SK-N-SH treated with all-trans-retinoic acid at 6 μM for 48 hours (cell line): Measurements from ENCODE around the gene TJP3.

Experiments
- ATAC-seq: fragments of 200-7000 bp; cut with Tn5 transposase; 3 replicates; pipeline ENCODE4 v1.9.1; 2020; ENCODE audit warnings: mild to moderate bottlenecking, moderate library complexity
- ARNTL ChIP-seq: fragments of 450-650 bp; formaldehyde crosslinking; IDR thresholded peaks from 2 replicates; pipeline ENCODE4 v1.5.0; 2020; ENCODE audit warnings: low read depth, mild to moderate bottlenecking, moderate library complexity, borderline replicate concordance
- BACH2 ChIP-seq: fragments of 250-450 bp; sonication (Bioruptor Pico); IDR thresholded peaks from 2 replicates; pipeline ENCODE4 v1.9.0; 2021; ENCODE audit warnings: mild to moderate bottlenecking, borderline replicate concordance
- CSRNP3 ChIP-seq: fragments of 250-450 bp; sonication (Bioruptor Pico); IDR thresholded peaks from 2 replicates; pipeline ENCODE4 v1.5.1; 2021; ENCODE audit warnings: mild to moderate bottlenecking, moderate library complexity
- ESRRG ChIP-seq: fragments of 250-450 bp; sonication (Bioruptor Pico); IDR thresholded peaks from 2 replicates; pipeline ENCODE4 v1.6.1; 2021; ENCODE audit warnings: mild to moderate bottlenecking
- GLIS3 ChIP-seq: fragments of 250-450 bp; sonication (Bioruptor Pico); IDR thresholded peaks from 2 replicates; pipeline ENCODE4 v1.5.0; 2020; ENCODE audit warnings: mild to moderate bottlenecking, moderate library complexity
- ISL1 ChIP-seq: fragments of 250-450 bp; sonication (Bioruptor Pico); IDR thresholded peaks from 2 replicates; pipeline ENCODE4 v2.1.2; 2022; ENCODE audit warnings: mild to moderate bottlenecking, moderate library complexity
- OSR1 ChIP-seq: fragments of 250-450 bp; sonication (Bioruptor Pico); IDR thresholded peaks from 2 replicates; pipeline ENCODE4 v1.8.0; 2022; ENCODE audit warnings: moderate library complexity, mild to moderate bottlenecking, inconsistent platforms
- PATZ1 ChIP-seq: fragments of 250-450 bp; sonication (Bioruptor Pico); IDR thresholded peaks from 2 replicates; pipeline ENCODE4 v1.8.0; 2020; ENCODE audit warnings: mild to moderate bottlenecking, moderate library complexity, borderline replicate concordance
- PPARA ChIP-seq: fragments of 250-450 bp; sonication (Bioruptor Pico); IDR thresholded peaks from 2 replicates; pipeline ENCODE4 v1.5.0; 2020; ENCODE audit warnings: mild to moderate bottlenecking, borderline replicate concordance
- TCF4 ChIP-seq: fragments of 250-450 bp; sonication (Bioruptor Pico); IDR thresholded peaks from 2 replicates; pipeline ENCODE4 v1.8.0; 2021; ENCODE audit warnings: mild to moderate bottlenecking, moderate library complexity, borderline replicate concordance
- TOX ChIP-seq: fragments of 250-450 bp; sonication (Bioruptor Pico); IDR thresholded peaks from 2 replicates; pipeline ENCODE4 v1.8.0; 2021; ENCODE audit warnings: mild to moderate bottlenecking, moderate library complexity, borderline replicate concordance
- ZC3H10 ChIP-seq: fragments of 250-450 bp; sonication (Bioruptor Pico); IDR thresholded peaks from 2 replicates; pipeline ENCODE4 v1.5.1; 2021; ENCODE audit warnings: mild to moderate bottlenecking, moderate library complexity
- ZFP30 ChIP-seq: fragments of 450-650 bp; formaldehyde crosslinking; IDR thresholded peaks from 2 replicates; pipeline ENCODE4 v1.5.0; 2022; ENCODE audit warnings: mild to moderate bottlenecking, moderate library complexity
- ZNF565 ChIP-seq: fragments of 450-650 bp; formaldehyde crosslinking; conservative IDR thresholded peaks from 2 replicates; pipeline ENCODE4 v1.5.0; 2020; ENCODE audit warnings: low read depth, mild to moderate bottlenecking, moderate library complexity
- ZNF8 ChIP-seq: fragments of 450-650 bp; formaldehyde crosslinking; IDR thresholded peaks from 2 replicates; pipeline ENCODE4 v1.5.0; 2020; ENCODE audit warnings: mild to moderate bottlenecking, moderate library complexity
- TF ChIP-seq, protein P1 (sequence below): fragments of 250-450 bp; sonication (Bioruptor Pico); IDR thresholded peaks from 2 replicates; pipeline ENCODE4 v1.8.0; 2021; ENCODE audit warnings: low read depth, mild to moderate bottlenecking, moderate library complexity, borderline replicate concordance
- TF ChIP-seq, protein P2 (sequence below): fragments of 250-450 bp; sonication (Bioruptor Pico); IDR thresholded peaks from 2 replicates; pipeline ENCODE4 v1.5.1; 2020; ENCODE audit warnings: low read depth, mild to moderate bottlenecking, moderate library complexity
- TF ChIP-seq, protein P3 (sequence below): fragments of 250-450 bp; sonication (Bioruptor Pico); IDR thresholded peaks from 2 replicates; pipeline ENCODE4 v1.5.0; 2020; ENCODE audit warnings: mild to moderate bottlenecking, moderate library complexity

The TJP3 gene

GRCh38 chr19:3693025-3693925 lies 14.9 kb upstream of the TJP3 start:
- TF ChIP-seq TOX (no peak), BACH2 (no peak), ESRRG (CRISPR knock-in tag) (no peak), ISL1 (CRISPR knock-in tag) (no peak), GLIS3 (CRISPR knock-in tag) (no peak), ZNF565 (CRISPR knock-in tag) (no peak), PATZ1 (CRISPR knock-in tag) (no peak), ZC3H10 (CRISPR knock-in tag) (no peak), CSRNP3 (CRISPR knock-in tag) (no peak), PPARA (no peak)
- TF ChIP-seq, protein P1, sequence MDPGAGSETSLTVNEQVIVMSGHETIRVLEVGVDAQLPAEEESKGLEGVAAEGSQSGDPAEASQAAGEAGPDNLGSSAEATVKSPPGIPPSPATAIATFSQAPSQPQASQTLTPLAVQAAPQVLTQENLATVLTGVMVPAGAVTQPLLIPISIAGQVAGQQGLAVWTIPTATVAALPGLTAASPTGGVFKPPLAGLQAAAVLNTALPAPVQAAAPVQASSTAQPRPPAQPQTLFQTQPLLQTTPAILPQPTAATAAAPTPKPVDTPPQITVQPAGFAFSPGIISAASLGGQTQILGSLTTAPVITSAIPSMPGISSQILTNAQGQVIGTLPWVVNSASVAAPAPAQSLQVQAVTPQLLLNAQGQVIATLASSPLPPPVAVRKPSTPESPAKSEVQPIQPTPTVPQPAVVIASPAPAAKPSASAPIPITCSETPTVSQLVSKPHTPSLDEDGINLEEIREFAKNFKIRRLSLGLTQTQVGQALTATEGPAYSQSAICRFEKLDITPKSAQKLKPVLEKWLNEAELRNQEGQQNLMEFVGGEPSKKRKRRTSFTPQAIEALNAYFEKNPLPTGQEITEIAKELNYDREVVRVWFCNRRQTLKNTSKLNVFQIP (CRISPR knock-in tag): no peak
- no peak for ATAC-seq

- ATAC-seq: no peak
- TF ChIP-seq OSR1: no peak
- no peak for TF ChIP-seq ARNTL
- no peak for TF ChIP-seq ZC3H10 (CRISPR knock-in tag)
- TF ChIP-seq ZNF8: no peak
- TF ChIP-seq, protein P2, sequence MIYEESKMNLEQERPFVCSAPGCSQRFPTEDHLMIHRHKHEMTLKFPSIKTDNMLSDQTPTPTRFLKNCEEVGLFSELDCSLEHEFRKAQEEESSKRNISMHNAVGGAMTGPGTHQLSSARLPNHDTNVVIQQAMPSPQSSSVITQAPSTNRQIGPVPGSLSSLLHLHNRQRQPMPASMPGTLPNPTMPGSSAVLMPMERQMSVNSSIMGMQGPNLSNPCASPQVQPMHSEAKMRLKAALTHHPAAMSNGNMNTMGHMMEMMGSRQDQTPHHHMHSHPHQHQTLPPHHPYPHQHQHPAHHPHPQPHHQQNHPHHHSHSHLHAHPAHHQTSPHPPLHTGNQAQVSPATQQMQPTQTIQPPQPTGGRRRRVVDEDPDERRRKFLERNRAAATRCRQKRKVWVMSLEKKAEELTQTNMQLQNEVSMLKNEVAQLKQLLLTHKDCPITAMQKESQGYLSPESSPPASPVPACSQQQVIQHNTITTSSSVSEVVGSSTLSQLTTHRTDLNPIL (CRISPR knock-in tag): no peak
Measured at GRCh38 chr19:3694361-3695123, 13.6 kb upstream of the TJP3 start.

- no peak for ATAC-seq
Measured at GRCh38 chr19:3695124-3695733, 13.0 kb upstream of the TJP3 start.

More at GRCh38 chr19:3695124-3695733, 13.0 kb upstream of the TJP3 start:
- TF ChIP-seq TCF4 (CRISPR knock-in tag): no peak
- TF ChIP-seq, protein P2 (CRISPR knock-in tag): no peak
- TF ChIP-seq ESRRG (CRISPR knock-in tag): no peak
- TF ChIP-seq, protein P1 (CRISPR knock-in tag): no peak
- no peak for TF ChIP-seq PATZ1 (CRISPR knock-in tag)
- no peak for TF ChIP-seq TOX
- no peak for TF ChIP-seq ZFP30
- TF ChIP-seq, protein P3, sequence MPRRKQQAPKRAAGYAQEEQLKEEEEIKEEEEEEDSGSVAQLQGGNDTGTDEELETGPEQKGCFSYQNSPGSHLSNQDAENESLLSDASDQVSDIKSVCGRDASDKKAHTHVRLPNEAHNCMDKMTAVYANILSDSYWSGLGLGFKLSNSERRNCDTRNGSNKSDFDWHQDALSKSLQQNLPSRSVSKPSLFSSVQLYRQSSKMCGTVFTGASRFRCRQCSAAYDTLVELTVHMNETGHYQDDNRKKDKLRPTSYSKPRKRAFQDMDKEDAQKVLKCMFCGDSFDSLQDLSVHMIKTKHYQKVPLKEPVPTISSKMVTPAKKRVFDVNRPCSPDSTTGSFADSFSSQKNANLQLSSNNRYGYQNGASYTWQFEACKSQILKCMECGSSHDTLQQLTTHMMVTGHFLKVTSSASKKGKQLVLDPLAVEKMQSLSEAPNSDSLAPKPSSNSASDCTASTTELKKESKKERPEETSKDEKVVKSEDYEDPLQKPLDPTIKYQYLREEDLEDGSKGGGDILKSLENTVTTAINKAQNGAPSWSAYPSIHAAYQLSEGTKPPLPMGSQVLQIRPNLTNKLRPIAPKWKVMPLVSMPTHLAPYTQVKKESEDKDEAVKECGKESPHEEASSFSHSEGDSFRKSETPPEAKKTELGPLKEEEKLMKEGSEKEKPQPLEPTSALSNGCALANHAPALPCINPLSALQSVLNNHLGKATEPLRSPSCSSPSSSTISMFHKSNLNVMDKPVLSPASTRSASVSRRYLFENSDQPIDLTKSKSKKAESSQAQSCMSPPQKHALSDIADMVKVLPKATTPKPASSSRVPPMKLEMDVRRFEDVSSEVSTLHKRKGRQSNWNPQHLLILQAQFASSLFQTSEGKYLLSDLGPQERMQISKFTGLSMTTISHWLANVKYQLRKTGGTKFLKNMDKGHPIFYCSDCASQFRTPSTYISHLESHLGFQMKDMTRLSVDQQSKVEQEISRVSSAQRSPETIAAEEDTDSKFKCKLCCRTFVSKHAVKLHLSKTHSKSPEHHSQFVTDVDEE (CRISPR knock-in tag): no peak
